ENCODE measurements around the gene FSTL4.

- TF ChIP-seq CTCF (IDR thresholded peaks at IDR 0.05), result no peak
- no peak for TF ChIP-seq POLR2A (IDR thresholded peaks at IDR 0.05)
These were observed 171.8 kb downstream of the FSTL4 start for GRCh38 chr5:133440467-133441115.

Measured in lower leg skin (tissue), 3 donors.